ENCODE measurements around the gene ASPSCR1.

GRCh38 chr17:82012261-82012639, 34.8 kb downstream of the ASPSCR1 start:
- TF ChIP-seq POLR2A (IDR thresholded peaks at IDR 0.05; ENCODE audit: low read depth, low read length) (no peak), POLR2AphosphoS5 (IDR thresholded peaks at IDR 0.05; ENCODE audit: low read depth, low read length) (no peak)

Measured in GM12891 (cell line).